SU-DHL-6 (cell line): ENCODE results near the gene SIK3.

ENCODE experiments used
- H2AFZ ChIP-seq: fragments of 200-600 bp; sonication (generic); 2 replicates; pipeline ENCODE4 v1.6.1; 2014; ENCODE audit warnings: low read depth, mild to moderate bottlenecking, moderate library complexity, mixed read lengths, antibody characterized with exemption, low read length; ENCODE audit not compliant: severe bottlenecking
- H3F3A ChIP-seq: fragments of 200-600 bp; shearing (Covaris generic); 2 replicates; pipeline ENCODE4 v1.6.0; 2016; ENCODE audit warnings: antibody characterized with exemption, mild to moderate bottlenecking; ENCODE audit not compliant: insufficient read depth
- H3K27ac ChIP-seq: fragments of 200-600 bp; sonication (generic); 2 replicates; pipeline ENCODE4 v1.5.1; 2016; ENCODE audit warnings: low read depth, mild to moderate bottlenecking, low read length, moderate library complexity, mixed read lengths
- H3K27me3 ChIP-seq: fragments of 200-600 bp; sonication (generic), shearing (Covaris generic); 2 replicates; pipeline ENCODE4 v1.6.0; 2014; ENCODE audit warnings: mild to moderate bottlenecking, low read length
- H3K36me3 ChIP-seq: fragments of 200-600 bp; sonication (generic); 2 replicates; pipeline ENCODE4 v1.6.1; 2014; ENCODE audit warnings: mild to moderate bottlenecking, low read length, mixed read lengths
- H3K4me2 ChIP-seq: fragments of 300-600, 200-600 bp; shearing (Covaris generic), sonication (generic); 2 replicates; pipeline ENCODE4 v1.6.0; 2014; ENCODE audit warnings: low read length, low read depth, mild to moderate bottlenecking; ENCODE audit not compliant: poor library complexity, severe bottlenecking
- H3K4me3 ChIP-seq: fragments of 200-600 bp; sonication (generic); 2 replicates; pipeline ENCODE4 v1.5.1; 2014; ENCODE audit warnings: antibody characterized with exemption, low read length, mild to moderate bottlenecking, mixed read lengths; ENCODE audit not compliant: insufficient read depth, poor library complexity, severe bottlenecking
- H3K79me2 ChIP-seq: fragments of 200-600 bp; sonication (generic); 2 replicates; pipeline ENCODE4 v1.6.1; 2014; ENCODE audit warnings: mild to moderate bottlenecking, low read length, moderate library complexity; ENCODE audit not compliant: insufficient read depth
- H3K9ac ChIP-seq: fragments of 200-600 bp; sonication (generic); 2 replicates; pipeline ENCODE4 v1.7.0; 2014; ENCODE audit warnings: mild to moderate bottlenecking, low read length
- H3K9me2 ChIP-seq: fragments of 200-600 bp; sonication (generic); replicated peaks from 2 replicates; pipeline ENCODE4 v1.6.1; 2014; ENCODE audit warnings: low read length; ENCODE audit not compliant: insufficient read depth
- H3K9me3 ChIP-seq: fragments of 200-600 bp; sonication (generic); 2 replicates; pipeline ENCODE4 v1.6.1; 2014; ENCODE audit warnings: low read length, mixed read lengths; ENCODE audit not compliant: insufficient read depth
- H4K20me1 ChIP-seq: fragments of 200-600 bp; sonication (generic); 2 replicates; pipeline ENCODE4 v1.6.1; 2014; ENCODE audit warnings: low read depth, mild to moderate bottlenecking, antibody characterized with exemption, low read length, moderate library complexity, mixed read lengths
- EZH2phosphoT487 ChIP-seq: fragments of 200-600 bp; sonication (generic), shearing (Covaris generic); conservative IDR thresholded peaks from 2 replicates; pipeline ENCODE4 v1.6.1; 2018; ENCODE audit warnings: mild to moderate bottlenecking, antibody characterized with exemption, low read length, moderate library complexity, mixed read lengths
- TF ChIP-seq, protein P1 (sequence below): fragments of 200-600 bp; sonication (generic); IDR thresholded peaks from one replicate; pipeline ENCODE4 v1.5.1; 2017; ENCODE audit warnings: antibody characterized with exemption, mild to moderate bottlenecking, low read length, moderate library complexity; ENCODE audit not compliant: insufficient read depth, poor library complexity, severe bottlenecking

Gene SIK3

DNA sequence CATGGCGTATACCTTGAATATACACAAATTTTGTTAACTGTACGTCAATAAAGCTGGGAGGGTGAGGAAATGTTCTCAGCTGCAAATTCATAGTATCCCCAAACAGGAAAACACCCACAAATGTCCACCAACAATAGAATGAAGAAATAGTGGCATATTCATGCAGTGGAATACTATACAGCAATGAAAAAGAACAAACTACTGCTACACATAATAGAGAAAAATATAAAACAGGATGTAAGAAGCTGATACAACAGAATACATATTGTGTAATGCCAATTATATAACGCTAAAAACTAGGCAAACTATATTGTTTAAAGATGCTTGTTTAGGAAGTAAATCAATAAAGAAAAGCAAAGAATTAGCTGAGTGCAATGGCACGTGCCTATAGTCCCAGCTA is 81.5 kb downstream of the SIK3 start:
- Histone ChIP-seq H4K20me1 (no peaks in the 10 kb centered on the region), H3K9me3 (no peaks in the 10 kb centered on the region), H3K9ac (no peak overlapping the region), H3K4me2 (no peak overlapping the region), H3K27me3 (no peaks in the 10 kb centered on the region), H3F3A (no peaks in the 10 kb centered on the region), H3K27ac (no peak overlapping the region), H2AFZ (no peak overlapping the region), H3K36me3 (no peaks in the 10 kb centered on the region), H3K4me3 (no peak overlapping the region), H3K79me2 (peaks cover 9% of the 10 kb centered on the region; the same call in 1 of the 2 replicates), H3K9me2 (no peaks in the 10 kb centered on the region)
- TF ChIP-seq, protein P1, sequence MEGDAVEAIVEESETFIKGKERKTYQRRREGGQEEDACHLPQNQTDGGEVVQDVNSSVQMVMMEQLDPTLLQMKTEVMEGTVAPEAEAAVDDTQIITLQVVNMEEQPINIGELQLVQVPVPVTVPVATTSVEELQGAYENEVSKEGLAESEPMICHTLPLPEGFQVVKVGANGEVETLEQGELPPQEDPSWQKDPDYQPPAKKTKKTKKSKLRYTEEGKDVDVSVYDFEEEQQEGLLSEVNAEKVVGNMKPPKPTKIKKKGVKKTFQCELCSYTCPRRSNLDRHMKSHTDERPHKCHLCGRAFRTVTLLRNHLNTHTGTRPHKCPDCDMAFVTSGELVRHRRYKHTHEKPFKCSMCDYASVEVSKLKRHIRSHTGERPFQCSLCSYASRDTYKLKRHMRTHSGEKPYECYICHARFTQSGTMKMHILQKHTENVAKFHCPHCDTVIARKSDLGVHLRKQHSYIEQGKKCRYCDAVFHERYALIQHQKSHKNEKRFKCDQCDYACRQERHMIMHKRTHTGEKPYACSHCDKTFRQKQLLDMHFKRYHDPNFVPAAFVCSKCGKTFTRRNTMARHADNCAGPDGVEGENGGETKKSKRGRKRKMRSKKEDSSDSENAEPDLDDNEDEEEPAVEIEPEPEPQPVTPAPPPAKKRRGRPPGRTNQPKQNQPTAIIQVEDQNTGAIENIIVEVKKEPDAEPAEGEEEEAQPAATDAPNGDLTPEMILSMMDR = no peak
- no peak for TF ChIP-seq EZH2phosphoT487

DNA sequence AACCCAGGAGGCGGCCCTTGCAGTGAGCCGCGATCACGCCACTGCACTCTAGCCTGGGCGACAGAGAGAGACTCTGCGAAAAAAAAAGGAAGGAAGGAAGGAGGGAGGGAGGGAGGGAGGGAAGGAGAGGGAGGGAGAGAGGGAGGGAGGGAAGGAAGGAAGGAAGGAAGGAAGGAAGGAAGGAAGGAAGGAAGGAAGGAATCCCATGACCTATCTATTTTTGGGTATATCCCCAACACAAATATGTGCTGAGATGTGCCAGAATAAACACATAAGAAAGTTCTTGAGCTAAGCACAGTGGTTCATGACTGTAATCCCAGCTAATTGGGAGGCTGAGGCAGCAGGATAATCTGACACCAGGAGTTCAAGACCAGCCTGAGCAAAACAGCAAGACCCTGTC is 82.0 kb downstream of the SIK3 start:
- H3K9me3 ChIP-seq = no peaks in the 10 kb centered on the region
- no peak overlapping the region for H3K27ac ChIP-seq
- H3K4me3 ChIP-seq = no peak overlapping the region
- H2AFZ ChIP-seq = no peak overlapping the region
- H3K9ac ChIP-seq = no peak overlapping the region
- no peaks in the 10 kb centered on the region for H4K20me1 ChIP-seq
- no peak overlapping the region for H3K4me2 ChIP-seq
- no peaks in the 10 kb centered on the region for H3K9me2 ChIP-seq
- TF ChIP-seq, protein P1 = no peak
- TF ChIP-seq EZH2phosphoT487 = no peak
- peaks cover 5% of the 10 kb centered on the region; the same call in 1 of the 2 replicates for H3K79me2 ChIP-seq
- H3F3A ChIP-seq = no peaks in the 10 kb centered on the region
- H3K27me3 ChIP-seq = no peaks in the 10 kb centered on the region
- no peaks in the 10 kb centered on the region for H3K36me3 ChIP-seq

DNA sequence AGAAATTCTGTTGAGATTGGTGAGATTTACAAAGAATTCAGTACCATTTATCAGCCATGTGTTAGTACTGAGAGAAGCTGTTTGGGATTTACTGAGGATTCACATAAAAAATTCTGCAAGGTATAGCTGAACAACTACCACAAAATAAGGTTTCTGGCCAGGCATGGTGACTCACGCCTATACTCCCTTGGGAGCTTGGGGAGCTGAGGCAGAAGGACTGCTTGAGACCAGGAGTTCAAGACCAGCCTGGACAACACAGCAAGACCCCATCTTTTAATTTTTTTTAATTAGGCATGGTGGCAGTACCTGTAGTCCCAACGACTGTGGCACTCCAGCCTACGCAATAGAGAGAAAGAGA is 86.7 kb downstream of the SIK3 start:
- no peaks in the 10 kb centered on the region; the same call in 1 of the 2 replicates for H3K79me2 ChIP-seq

More for the DNA sequence above, 86.7 kb downstream of the SIK3 start:
- Histone ChIP-seq H4K20me1 (0 out of 2 replicates have a peak, but pooled peaks cover 3% of the 10 kb centered on the region), H3F3A (no peaks in the 10 kb centered on the region), H3K27ac (no peak overlapping the region), H3K27me3 (no peaks in the 10 kb centered on the region), H3K36me3 (no peaks in the 10 kb centered on the region), H3K4me3 (no peak overlapping the region), H3K9me3 (no peaks in the 10 kb centered on the region), H3K9ac (no peak overlapping the region), H3K9me2 (no peaks in the 10 kb centered on the region), H2AFZ (no peak overlapping the region), H3K4me2 (no peak overlapping the region)
- TF ChIP-seq, protein P1 = no peak
- TF ChIP-seq EZH2phosphoT487 = no peak
